Transverse colon (tissue), 4 donors: ENCODE measurements around the gene TOMM20.
"Not testable (repeated sequence)": the region's sequence is repeated elsewhere in the genome, so short reads cannot be mapped to it uniquely, and the experiment has no call there.

Experiments used
- EP300 ChIP-seq: sonication (generic); formaldehyde crosslinking; IDR thresholded peaks from one replicate; pipeline ENCODE4 v1.6.1; 2017; ENCODE audit warnings: antibody characterized with exemption, low read depth
- POLR2A ChIP-seq: fragments of 450-650 bp; IDR thresholded peaks from one replicate; pipeline ENCODE4 v1.6.1; 2016; ENCODE audit warnings: antibody characterized with exemption, mild to moderate bottlenecking, moderate library complexity
- POLR2AphosphoS5 ChIP-seq, 3 donors: sonication (generic); formaldehyde crosslinking; IDR thresholded peaks; one replicate each; pipeline ENCODE4 v1.6.1; 2016; ENCODE audit warnings: antibody characterized with exemption in 3 of 3
- TF ChIP-seq, protein P1 (sequence below), 5 experiments: fragments of 200-600 bp in 3 of 5; fragments of 450-650 bp in 2 of 5; sonication (generic) in 3 of 5; IDR thresholded peaks; 1 replicate in 2 of 5; 2 replicates in 3 of 5; pipeline ENCODE4 v1.5.1; 2016 to 2017; ENCODE audit warnings: antibody characterized with exemption in 5 of 5, inconsistent platforms in 3 of 5, mild to moderate bottlenecking in 2 of 5, moderate library complexity in 1 of 5

DNA sequence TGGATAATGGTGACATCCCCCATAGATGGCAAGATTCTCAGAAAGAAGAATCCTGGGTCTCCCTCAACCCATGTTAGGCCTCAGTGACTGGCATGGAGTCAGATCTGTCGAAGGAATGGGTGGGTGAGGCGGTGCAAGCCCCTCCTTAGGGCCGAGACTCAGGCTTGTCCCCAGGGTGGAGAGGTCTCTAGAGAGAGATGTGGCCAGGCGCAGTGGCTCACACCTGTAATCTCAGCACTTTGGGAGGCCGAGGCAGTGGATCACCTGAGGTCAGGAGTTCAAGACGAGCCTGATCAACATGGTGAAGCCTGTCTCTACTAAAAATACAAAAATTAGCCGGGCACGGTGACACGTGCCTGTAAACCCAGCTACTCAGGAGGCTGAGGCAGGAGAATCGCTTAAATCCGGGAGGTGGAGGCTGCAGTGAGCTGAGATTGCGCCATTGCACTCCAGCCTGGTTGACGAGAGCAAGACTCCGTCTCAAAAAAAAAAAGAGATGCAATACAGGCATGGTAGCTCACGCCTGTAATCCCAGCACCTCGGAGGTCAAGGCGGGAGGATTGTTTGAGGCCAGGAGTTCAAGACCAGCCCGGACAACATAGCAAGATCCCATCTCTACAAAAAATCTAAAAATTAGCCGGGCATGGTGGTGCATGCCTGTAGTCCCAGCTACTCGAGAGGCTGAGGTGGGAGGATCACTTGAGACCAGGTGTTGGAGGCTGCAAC lies 37.2 kb downstream of the TOMM20 start:
- not testable (repeated sequence) for TF ChIP-seq POLR2AphosphoS5 (IDR thresholded peaks at IDR 0.05); EP300; POLR2A
- TF ChIP-seq, protein P1, sequence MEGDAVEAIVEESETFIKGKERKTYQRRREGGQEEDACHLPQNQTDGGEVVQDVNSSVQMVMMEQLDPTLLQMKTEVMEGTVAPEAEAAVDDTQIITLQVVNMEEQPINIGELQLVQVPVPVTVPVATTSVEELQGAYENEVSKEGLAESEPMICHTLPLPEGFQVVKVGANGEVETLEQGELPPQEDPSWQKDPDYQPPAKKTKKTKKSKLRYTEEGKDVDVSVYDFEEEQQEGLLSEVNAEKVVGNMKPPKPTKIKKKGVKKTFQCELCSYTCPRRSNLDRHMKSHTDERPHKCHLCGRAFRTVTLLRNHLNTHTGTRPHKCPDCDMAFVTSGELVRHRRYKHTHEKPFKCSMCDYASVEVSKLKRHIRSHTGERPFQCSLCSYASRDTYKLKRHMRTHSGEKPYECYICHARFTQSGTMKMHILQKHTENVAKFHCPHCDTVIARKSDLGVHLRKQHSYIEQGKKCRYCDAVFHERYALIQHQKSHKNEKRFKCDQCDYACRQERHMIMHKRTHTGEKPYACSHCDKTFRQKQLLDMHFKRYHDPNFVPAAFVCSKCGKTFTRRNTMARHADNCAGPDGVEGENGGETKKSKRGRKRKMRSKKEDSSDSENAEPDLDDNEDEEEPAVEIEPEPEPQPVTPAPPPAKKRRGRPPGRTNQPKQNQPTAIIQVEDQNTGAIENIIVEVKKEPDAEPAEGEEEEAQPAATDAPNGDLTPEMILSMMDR (IDR thresholded peaks at IDR 0.05) = not testable (repeated sequence)
